ENCODE measurements around the gene UROC1.
"Not testable (repeated sequence)": the region's sequence is repeated elsewhere in the genome, so short reads cannot be mapped to it uniquely, and the experiment has no call there.

Gene UROC1

GRCh38 chr3:126546549-126547239 is 29.1 kb upstream of the UROC1 start:
- no peak for DNase-seq

GRCh38 chr3:126546013-126546412 is 28.4 kb upstream of the UROC1 start:
- DNase-seq: no peak

GRCh38 chr3:126545544-126545943 is 28.0 kb upstream of the UROC1 start:
- no peak for DNase-seq

- DNase-seq: peak; percentile 92
Measured at GRCh38 chr3:126544596-126545281, 27.2 kb upstream of the UROC1 start.

GRCh38 chr3:126543457-126544061 is 26.0 kb upstream of the UROC1 start:
- no peak for DNase-seq

GRCh38 chr3:126542340-126543241 is 25.0 kb upstream of the UROC1 start:
- DNase-seq: no peak

GRCh38 chr3:126541628-126542339 is 24.2 kb upstream of the UROC1 start:
- no peak for DNase-seq

- DNase-seq: no peak
Measured at GRCh38 chr3:126540951-126541627, 23.5 kb upstream of the UROC1 start.

- DNase-seq: no peak
Measured at GRCh38 chr3:126540342-126540849, 22.8 kb upstream of the UROC1 start.

- no peak for DNase-seq
Measured at GRCh38 chr3:126539558-126540250, 22.1 kb upstream of the UROC1 start.

GRCh38 chr3:126538966-126539365 is 21.4 kb upstream of the UROC1 start:
- DNase-seq: no peak

GRCh38 chr3:126538316-126538715 is 20.7 kb upstream of the UROC1 start:
- no peak for DNase-seq

GRCh38 chr3:126537730-126538281 is 20.2 kb upstream of the UROC1 start:
- DNase-seq: no peak

- no peak for DNase-seq
Measured at GRCh38 chr3:126537116-126537729, 19.6 kb upstream of the UROC1 start.

GRCh38 chr3:126536126-126536525 is 18.6 kb upstream of the UROC1 start:
- no peak for DNase-seq

GRCh38 chr3:126535636-126536035 is 18.1 kb upstream of the UROC1 start:
- no peak for DNase-seq

GRCh38 chr3:126534716-126535115 is 17.1 kb upstream of the UROC1 start:
- DNase-seq: not testable (repeated sequence)

- no peak for DNase-seq
Measured at GRCh38 chr3:126533506-126533905, 15.9 kb upstream of the UROC1 start.

- DNase-seq: no peak
Measured at GRCh38 chr3:126531051-126531330, 13.4 kb upstream of the UROC1 start.

Measured in COR-L47 (cell line).